H9 (cell line): Measurements from ENCODE around the gene EPN3. TPM values are rescaled to one million over a fixed set of nuclear protein-coding genes. Genes with fewer than 3 reads are reported as not detected.

Experiments used
- DNase-seq: peaks from one replicate; pipeline ENCODE4 v3.0.0-alpha.2; 2017
- H2AFZ ChIP-seq: one replicate; pipeline ENCODE4 v1.6.1; 2013; ENCODE audit warnings: mild to moderate bottlenecking, low read length, control low read depth, moderate library complexity
- H2AK5ac ChIP-seq: 2 replicates; pipeline ENCODE4 v1.6.1; 2013; ENCODE audit warnings: low read length, control low read depth, mixed read lengths; ENCODE audit not compliant: insufficient read length
- H2BK120ac ChIP-seq: one replicate; pipeline ENCODE4 v1.6.1; 2013; ENCODE audit warnings: low read depth, mild to moderate bottlenecking, low read length, control low read depth, inconsistent platforms; ENCODE audit not compliant: poor library complexity, severe bottlenecking
- H2BK12ac ChIP-seq: 2 replicates; pipeline ENCODE4 v1.6.1; 2013; ENCODE audit warnings: low read length, control low read depth, mixed read lengths, low read depth; ENCODE audit not compliant: insufficient read length
- H2BK15ac ChIP-seq: 2 replicates; pipeline ENCODE4 v1.6.1; 2013; ENCODE audit warnings: low read depth, low read length, control low read depth
- H2BK20ac ChIP-seq: one replicate; pipeline ENCODE4 v1.6.1; 2013; ENCODE audit warnings: low read depth, mild to moderate bottlenecking, low read length, control low read depth, inconsistent platforms; ENCODE audit not compliant: poor library complexity, severe bottlenecking
- H2BK5ac ChIP-seq: 2 replicates; pipeline ENCODE4 v1.6.1; 2013; ENCODE audit warnings: low read length, control low read depth, mixed read lengths; ENCODE audit not compliant: insufficient read length
- H3K14ac ChIP-seq: 2 replicates; pipeline ENCODE4 v1.6.1; 2013; ENCODE audit warnings: low read length, control low read depth; ENCODE audit not compliant: insufficient read depth
- H3K18ac ChIP-seq: 2 replicates; pipeline ENCODE4 v1.6.1; 2013; ENCODE audit warnings: low read depth, mild to moderate bottlenecking, mixed read lengths, low read length, control low read depth; ENCODE audit not compliant: insufficient read length
- H3K23ac ChIP-seq: 2 replicates; pipeline ENCODE4 v1.6.1; 2013; ENCODE audit warnings: low read length, control low read depth, mixed read lengths, low read depth; ENCODE audit not compliant: insufficient read length
- H3K23me2 ChIP-seq: 2 replicates; pipeline ENCODE4 v1.6.1; 2013; ENCODE audit warnings: low read depth, mild to moderate bottlenecking, mixed read lengths, low read length, control low read depth; ENCODE audit not compliant: insufficient read length, poor library complexity, severe bottlenecking
- H3K27ac ChIP-seq: 2 replicates; pipeline ENCODE4 v1.5.1; 2013; ENCODE audit warnings: low read length, control low read depth, mixed read lengths, low read depth; ENCODE audit not compliant: insufficient read length
- H3K27me3 ChIP-seq: 2 replicates; pipeline ENCODE4 v1.6.1; 2013; ENCODE audit warnings: low read length, control low read depth, inconsistent platforms; ENCODE audit not compliant: insufficient read depth
- H3K4ac ChIP-seq: 2 replicates; pipeline ENCODE4 v1.6.1; 2013; ENCODE audit warnings: low read depth, mild to moderate bottlenecking, control low read depth, inconsistent platforms, low read length, moderate library complexity
- H3K4me1 ChIP-seq: 2 replicates; pipeline ENCODE4 v1.6.1; 2013; ENCODE audit warnings: low read length, control low read depth, inconsistent platforms; ENCODE audit not compliant: insufficient read depth
- H3K4me2 ChIP-seq: 2 replicates; pipeline ENCODE4 v1.6.1; 2013; ENCODE audit warnings: low read length, control low read depth, mixed read lengths; ENCODE audit not compliant: insufficient read length, insufficient read depth
- H3K56ac ChIP-seq: 2 replicates; pipeline ENCODE4 v1.6.1; 2013; ENCODE audit warnings: low read depth, mild to moderate bottlenecking, mixed read lengths, low read length, control low read depth; ENCODE audit not compliant: insufficient read length
- H3K79me1 ChIP-seq: 2 replicates; pipeline ENCODE4 v1.6.1; 2013; ENCODE audit warnings: low read depth, mild to moderate bottlenecking, moderate library complexity, low read length, control low read depth, inconsistent platforms; ENCODE audit not compliant: insufficient read depth, poor library complexity, severe bottlenecking
- H3K79me2 ChIP-seq: 2 replicates; pipeline ENCODE4 v1.6.1; 2013; ENCODE audit warnings: low read length, control low read depth, inconsistent platforms; ENCODE audit not compliant: insufficient read depth
- H3K9ac ChIP-seq: 2 replicates; pipeline ENCODE4 v1.6.1; 2013; ENCODE audit warnings: low read length, control low read depth, mixed read lengths; ENCODE audit not compliant: insufficient read length; ENCODE audit errors: extremely low read depth
- H3K9me3 ChIP-seq: one replicate; pipeline ENCODE4 v1.6.1; 2013; ENCODE audit warnings: low read depth, low read length, inconsistent platforms; ENCODE audit not compliant: control insufficient read depth
- H3T11ph ChIP-seq: one replicate; pipeline ENCODE4 v1.6.1; 2013; ENCODE audit warnings: mild to moderate bottlenecking, low read length, control low read depth, inconsistent platforms
- H4K20me1 ChIP-seq: one replicate; pipeline ENCODE4 v1.6.1; 2013; ENCODE audit not compliant: control insufficient read depth, insufficient read length, insufficient read depth
- H4K5ac ChIP-seq: 2 replicates; pipeline ENCODE4 v1.6.1; 2013; ENCODE audit warnings: low read depth, mild to moderate bottlenecking, mixed read lengths, low read length, control low read depth; ENCODE audit not compliant: insufficient read length
- H4K8ac ChIP-seq: replicated peaks from 2 replicates; pipeline ENCODE4 v1.6.1; 2013; ENCODE audit warnings: low read length, control low read depth, mixed read lengths, low read depth; ENCODE audit not compliant: insufficient read length
- H4K91ac ChIP-seq: 2 replicates; pipeline ENCODE4 v1.6.1; 2013; ENCODE audit warnings: low read depth, mild to moderate bottlenecking, moderate library complexity, mixed read lengths, low read length, control low read depth; ENCODE audit not compliant: insufficient read length
- H3K27ac Mint-ChIP-seq, 3 experiments: 2 replicates in 2 of 3; 3 replicates in 1 of 3; pipeline ENCODE4 v1.8.0; 2020 to 2021; ENCODE audit warnings: mixed read lengths in 3 of 3, mild to moderate bottlenecking in 1 of 3, moderate library complexity in 1 of 3
- H3K27me3 Mint-ChIP-seq: 2 replicates; pipeline ENCODE4 v1.8.0; 2021; ENCODE audit warnings: low read depth, mild to moderate bottlenecking, moderate library complexity, mixed read lengths
- H3K36me3 Mint-ChIP-seq, 3 experiments: 2 replicates in 2 of 3; 3 replicates in 1 of 3; pipeline ENCODE4 v1.8.0; 2020 to 2021; ENCODE audit warnings: low read depth in 3 of 3, mixed read lengths in 3 of 3; ENCODE audit not compliant: insufficient read depth in 1 of 3
- H3K4me1 Mint-ChIP-seq, 2 experiments: 2 replicates each; pipeline ENCODE4 v1.8.0; 2020; ENCODE audit warnings: mixed read lengths in 2 of 2
- H3K4me3 Mint-ChIP-seq, 2 experiments: 2 replicates in 1 of 2; 3 replicates in 1 of 2; pipeline ENCODE4 v1.8.0; 2020 to 2021; ENCODE audit warnings: mild to moderate bottlenecking in 2 of 2, mixed read lengths in 2 of 2, moderate library complexity in 1 of 2
- H3K9me3 Mint-ChIP-seq, 2 experiments: 2 replicates in 1 of 2; 3 replicates in 1 of 2; pipeline ENCODE4 v1.8.0; 2020; ENCODE audit warnings: mild to moderate bottlenecking in 2 of 2, mixed read lengths in 2 of 2, moderate library complexity in 1 of 2
- CTCF ChIP-seq: fragments of 200-600 bp; sonication (generic); conservative IDR thresholded peaks from 3 replicates; pipeline ENCODE4 v1.8.0; 2021; ENCODE audit warnings: antibody characterized with exemption, mild to moderate bottlenecking
- WGBS: extraction: QIAGEN DNeasy Blood & Tissue Kit; methylation state at CpG from one replicate; pipeline ENCODE4 v1.1.7; 2013; ENCODE audit warnings: missing lambda C conversion rate, low lambda C conversion rate, mixed read lengths; ENCODE audit not compliant: insufficient read length; ENCODE audit errors: extremely low coverage; 5-methylcytosine and 5-hydroxymethylcytosine counted together
- total RNA-seq: library from RNA; stranded (reverse); gene quantifications from 2 replicates; pipeline ENCODE4 v1.2.1, GENCODE V29; 2021

EPN3 gene
- total RNA-seq, 1 experiment from 2014 or later: 1.9 TPM

DNA sequence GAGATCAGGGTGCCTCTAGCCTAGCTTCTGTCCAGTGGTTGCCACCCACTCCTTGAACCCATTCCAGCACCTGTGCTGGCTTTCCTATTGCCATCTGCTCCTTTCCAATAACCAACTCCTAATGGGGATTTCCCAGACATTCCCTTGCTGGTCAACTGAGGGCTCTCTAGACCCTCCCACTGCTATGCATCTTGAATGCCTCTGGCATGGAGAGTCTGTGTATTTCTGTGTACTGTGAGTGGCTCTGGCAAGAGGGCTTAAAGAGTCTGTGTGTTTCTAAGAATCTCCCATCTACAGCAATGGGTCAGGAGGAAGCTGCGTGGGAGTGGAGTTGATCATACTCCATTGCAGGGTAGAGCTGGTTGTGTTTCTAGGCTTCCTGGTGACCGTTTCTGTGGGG, 11.0 kb upstream of the EPN3 start:
- H3K27ac Mint-ChIP-seq: no peak overlapping the region
- no CpG with 5 or more reads among the region's 2 CpGs for WGBS
- no peak overlapping the region for H3K4ac ChIP-seq

More for the DNA sequence above, 11.0 kb upstream of the EPN3 start:
- Histone ChIP-seq H3K56ac (no peak overlapping the region), H3K23me2 (no peaks in the 10 kb centered on the region), H3K18ac (no peak overlapping the region), H3K27ac (no peak overlapping the region), H4K91ac (no peak overlapping the region), H2BK12ac (no peak overlapping the region), H3K27me3 (no peaks in the 10 kb centered on the region), H2BK5ac (no peak overlapping the region), H2BK20ac (no peak overlapping the region), H3K9me3 (no peaks in the 10 kb centered on the region), H4K5ac (no peak overlapping the region), H3K9ac (no peak overlapping the region), H2AFZ (no peak overlapping the region), H2BK15ac (no peak overlapping the region), H4K20me1 (no peaks in the 10 kb centered on the region), H3K79me2 (no peaks in the 10 kb centered on the region), H3K4me2 (no peak overlapping the region), H4K8ac (no peak overlapping the region), H2BK120ac (no peak overlapping the region), H2AK5ac (no peak overlapping the region), H3K4me1 (no peaks in the 10 kb centered on the region), H3K23ac (no peak overlapping the region), H3K14ac (no peak overlapping the region), H3K79me1 (no peaks in the 10 kb centered on the region), H3T11ph (no peak overlapping the region)
- Mint-ChIP-seq H3K27me3 (peaks cover 3% of the 10 kb centered on the region; the same call in 1 of the 2 replicates), H3K9me3 (no peaks in the 10 kb centered on the region), H3K4me1 (peaks cover 4 to 8% of the 10 kb centered on the region in 2 experiments; a peak in 2 of 4 replicates), H3K36me3 (no peaks in the 10 kb centered on the region), H3K4me3 (no peak overlapping the region)
- no peak for DNase-seq
- no peak for TF ChIP-seq CTCF
